IMR-90 (cell line): Measurements from ENCODE around the gene NKTR. TPM values are rescaled to one million over a fixed set of nuclear protein-coding genes. Genes with fewer than 3 reads are reported as not detected.
A peak's percentile ranks its signal among the peaks of the same experiment; 100 is the strongest.

Source experiments
- ATAC-seq: fragments of 200-7000 bp; cut with Tn5 transposase; 2 replicates; pipeline ENCODE4 v1.9.1; 2020; ENCODE audit warnings: low read depth, mild to moderate bottlenecking, moderate library complexity
- BruUV-seq: library from RNA; stranded (reverse); fragments of 400-500 nt; replicated peaks from 2 replicates; lab custom pipeline; 2021; lab: Mats Ljungman, UMichigan
- CTCF ChIA-PET: fragments of 300-600 bp; formaldehyde crosslinking; extraction: SDS; loops from one replicate; lab custom pipeline; 2021; ENCODE audit warnings: antibody characterized with exemption; lab: Yijun Ruan, JAX
- POLR2A ChIA-PET: fragments of 300-600 bp; sonication (Branson Sonifier 250); formaldehyde crosslinking; loops from one replicate; lab custom pipeline; 2022; ENCODE audit warnings: antibody characterized with exemption; ENCODE audit not compliant: unreplicated experiment; lab: Charles Lee
- DNase-seq: peaks from one replicate; pipeline ENCODE4 v3.0.0; 2013
- H2AFZ ChIP-seq: replicated peaks from 2 replicates; pipeline ENCODE3; 2013; ENCODE audit warnings: low read length, mild to moderate bottlenecking; ENCODE audit not compliant: poor library complexity
- H2AK5ac ChIP-seq: 2 replicates; pipeline ENCODE4 v1.6.1; 2013; ENCODE audit warnings: low read depth, low read length, inconsistent platforms
- H2AK9ac ChIP-seq: replicated peaks from 2 replicates; pipeline ENCODE3; 2013; ENCODE audit warnings: mild to moderate bottlenecking, low read depth, low read length, moderate library complexity; ENCODE audit not compliant: poor library complexity
- H2BK120ac ChIP-seq: 2 replicates; pipeline ENCODE4 v1.6.1; 2013; ENCODE audit warnings: low read depth, low read length, inconsistent platforms
- H2BK15ac ChIP-seq: 3 replicates; pipeline ENCODE4 v1.6.1; 2013; ENCODE audit warnings: low read depth, low read length, inconsistent platforms
- H2BK20ac ChIP-seq: 2 replicates; pipeline ENCODE4 v1.6.1; 2013; ENCODE audit warnings: low read depth, mild to moderate bottlenecking, inconsistent platforms, low read length, moderate library complexity
- H2BK5ac ChIP-seq: 2 replicates; pipeline ENCODE4 v1.6.1; 2013; ENCODE audit warnings: mild to moderate bottlenecking, low read depth, low read length, inconsistent platforms; ENCODE audit not compliant: poor library complexity, severe bottlenecking
- H3K14ac ChIP-seq: replicated peaks from 2 replicates; pipeline ENCODE4 v1.6.1; 2013; ENCODE audit warnings: low read depth, low read length, inconsistent platforms
- H3K18ac ChIP-seq: 2 replicates; pipeline ENCODE4 v1.6.1; 2013; ENCODE audit warnings: low read depth, low read length, control low read depth
- H3K23ac ChIP-seq: 2 replicates; pipeline ENCODE4 v1.6.1; 2013; ENCODE audit warnings: low read depth, low read length, inconsistent platforms
- H3K27ac ChIP-seq: 2 replicates; pipeline ENCODE4 v1.5.1; 2013; ENCODE audit warnings: mild to moderate bottlenecking, control low read depth, low read length; ENCODE audit not compliant: insufficient read depth
- H3K27me3 ChIP-seq: 2 replicates; pipeline ENCODE4 v1.6.1; 2013; ENCODE audit warnings: low read length; ENCODE audit not compliant: control insufficient read depth, insufficient read depth
- H3K36me3 ChIP-seq: 2 replicates; pipeline ENCODE4 v1.6.1; 2013; ENCODE audit warnings: low read length, mixed read lengths; ENCODE audit not compliant: control insufficient read depth, insufficient read depth
- H3K4ac ChIP-seq: 2 replicates; pipeline ENCODE4 v1.6.1; 2013; ENCODE audit warnings: low read depth, low read length, inconsistent platforms
- H3K4me1 ChIP-seq: 2 replicates; pipeline ENCODE4 v1.6.1; 2013; ENCODE audit warnings: low read length, mixed read lengths; ENCODE audit not compliant: control insufficient read depth, insufficient read depth
- H3K4me2 ChIP-seq: 2 replicates; pipeline ENCODE4 v1.6.1; 2013; ENCODE audit warnings: low read depth, mild to moderate bottlenecking, control low read depth, low read length, moderate library complexity
- H3K4me3 ChIP-seq: 2 replicates; pipeline ENCODE4 v1.5.1; 2013; ENCODE audit warnings: low read depth, mild to moderate bottlenecking, control low read depth, low read length, moderate library complexity; ENCODE audit not compliant: insufficient read depth
- H3K56ac ChIP-seq: 2 replicates; pipeline ENCODE4 v1.6.1; 2013; ENCODE audit warnings: low read length, inconsistent platforms; ENCODE audit not compliant: insufficient read depth; ENCODE audit errors: extremely low read depth
- H3K79me1 ChIP-seq, 2 experiments: 2 replicates each; pipeline ENCODE4 v1.6.1; 2013; ENCODE audit warnings: low read length in 2 of 2, inconsistent platforms in 1 of 2, low read depth in 1 of 2
- H3K9ac ChIP-seq: 2 replicates; pipeline ENCODE4 v1.6.1; 2013; ENCODE audit warnings: low read depth, low read length, control low read depth
- H3K9me1 ChIP-seq: 2 replicates; pipeline ENCODE4 v1.6.1; 2013; ENCODE audit warnings: low read length, inconsistent platforms; ENCODE audit not compliant: insufficient read depth
- H3K9me3 ChIP-seq: 2 replicates; pipeline ENCODE4 v1.6.1; 2013; ENCODE audit warnings: low read length; ENCODE audit not compliant: control insufficient read depth, insufficient read depth
- H4K20me1 ChIP-seq: 2 replicates; pipeline ENCODE4 v1.6.1; 2013; ENCODE audit warnings: low read length, inconsistent platforms; ENCODE audit not compliant: insufficient read depth
- H4K5ac ChIP-seq: 2 replicates; pipeline ENCODE4 v1.6.1; 2013; ENCODE audit warnings: mild to moderate bottlenecking, low read depth, low read length, control low read depth
- H4K8ac ChIP-seq, 2 experiments: 2 replicates each; pipeline ENCODE4 v1.6.1; 2013; ENCODE audit warnings: low read depth in 2 of 2, low read length in 2 of 2, control low read depth in 1 of 2, inconsistent platforms in 1 of 2
- H4K91ac ChIP-seq: 2 replicates; pipeline ENCODE4 v1.6.1; 2013; ENCODE audit warnings: low read depth, low read length, inconsistent platforms; ENCODE audit not compliant: insufficient read depth
- BHLHE40 ChIP-seq: fragments of 150-350 bp; IDR thresholded peaks from 2 replicates; pipeline ENCODE4 v1.6.1; 2016; ENCODE audit warnings: mild to moderate bottlenecking, low read depth, low read length
- CTCF ChIP-seq: conservative IDR thresholded peaks from 2 replicates; pipeline ENCODE4 v1.5.1; 2012; ENCODE audit warnings: mild to moderate bottlenecking, low read depth, low read length, improper control_type of control experiment
- ELK1 ChIP-seq: fragments of 150-350 bp; IDR thresholded peaks from 2 replicates; pipeline ENCODE4 v1.6.1; 2016; ENCODE audit warnings: low read depth, mild to moderate bottlenecking, low read length, moderate library complexity, borderline replicate concordance
- MAFK ChIP-seq: IDR thresholded peaks from 2 replicates; pipeline ENCODE4 v1.6.1; 2012; ENCODE audit warnings: low read depth, low read length, improper control_type of control experiment
- MAZ ChIP-seq: IDR thresholded peaks from 2 replicates; pipeline ENCODE4 v1.6.1; 2012; ENCODE audit warnings: low read depth, mild to moderate bottlenecking, low read length, improper control_type of control experiment, moderate library complexity, borderline replicate concordance
- MXI1 ChIP-seq: IDR thresholded peaks from 2 replicates; pipeline ENCODE4 v1.6.1; 2012; ENCODE audit warnings: low read depth, mild to moderate bottlenecking, low read length, moderate library complexity, borderline replicate concordance
- NFE2L2 ChIP-seq: fragments of 150-350 bp; IDR thresholded peaks from 2 replicates; pipeline ENCODE4 v1.6.1; 2016; ENCODE audit warnings: low read depth, mild to moderate bottlenecking, low read length
- RAD21 ChIP-seq: IDR thresholded peaks from 2 replicates; pipeline ENCODE4 v1.6.1; 2012; ENCODE audit warnings: low read length, improper control_type of control experiment
- RCOR1 ChIP-seq: IDR thresholded peaks from 2 replicates; pipeline ENCODE4 v1.6.1; 2012; ENCODE audit warnings: mild to moderate bottlenecking, low read length, improper control_type of control experiment; ENCODE audit not compliant: insufficient replicate concordance
- RFX5 ChIP-seq: IDR thresholded peaks from 2 replicates; pipeline ENCODE4 v1.8.0; 2012; ENCODE audit warnings: low read depth, mild to moderate bottlenecking, low read length, moderate library complexity
- SMC3 ChIP-seq: fragments of 150-350 bp; IDR thresholded peaks from 2 replicates; pipeline ENCODE4 v1.6.1; 2016; ENCODE audit warnings: low read depth, mild to moderate bottlenecking, antibody characterized with exemption, low read length, moderate library complexity
- USF2 ChIP-seq: fragments of 150-350 bp; IDR thresholded peaks from 2 replicates; pipeline ENCODE4 v1.6.1; 2017; ENCODE audit warnings: mild to moderate bottlenecking, antibody characterized with exemption, low read length, low read depth
- WGBS, 2 experiments: methylation state at CpG; one replicate each; pipeline versions ENCODE4 v1.1.5 to v1.1.7; 2013; ENCODE audit warnings: missing lambda C conversion rate in 2 of 2; ENCODE audit not compliant: insufficient read length in 1 of 2; ENCODE audit errors: extremely low coverage in 2 of 2; 5-methylcytosine and 5-hydroxymethylcytosine counted together
- dilution Hi-C: fragments of 300-500 bp; cut with HindIII; formaldehyde crosslinking; loops from one replicate; pipeline ENCODE4 v1.14.3; 2018; ENCODE audit warnings: low sequenced_read_pairs; ENCODE audit not compliant: unreplicated experiment
- in situ Hi-C: fragments of 300-500 bp; cut with MboI; formaldehyde crosslinking; loops from 3 replicates; pipeline ENCODE4 v1.14.3; 2019; ENCODE audit warnings: low sequenced_read_pairs, inconsistent platforms, mixed read lengths
- intact Hi-C: fragments of 100-400 bp; cut with micrococcal nuclease; formaldehyde crosslinking; loops from 2 replicates; pipeline ENCODE4 v1.10.0; 2022
- polyA plus RNA-seq, 3 experiments: library from polyadenylated mRNA; depleted of rRNA; stranded (reverse); fragments of >200 nt; gene quantifications; 2 replicates each; pipeline ENCODE4 v1.2.3, GENCODE V29; 2012; ENCODE audit warnings: low replicate concordance in 1 of 3
- total RNA-seq: library from RNA; depleted of rRNA; stranded (reverse); fragments of >200 nt; gene quantifications from 2 replicates; pipeline ENCODE4 v1.2.3, GENCODE V29; 2012

NKTR gene
- total and polyA plus RNA-seq, 2 of the 4 experiments (the other 2 are of a cell fraction): 24.0 to 30.7 TPM

GRCh38 chr3:42651248-42652091, 51.0 kb downstream of the NKTR start:
- no peaks in the 10 kb centered on the region for H3K9me3 ChIP-seq
- peaks cover 34 to 83% of the 10 kb centered on the region in 2 experiments for H3K79me1 ChIP-seq
- peak overlapping the region; percentile 11; the same call in 1 of the 2 replicates for H3K18ac ChIP-seq
- CTCF ChIA-PET: interaction anchor here (1.0 to 2.0 kb wide), 3 partner anchors 18 to 93 kb away, joined by 4 to 6 read pairs (median 5); no protein-coding TSS in a partner anchor
- peak; percentile 56 for DNase-seq
- dilution Hi-C loops (no loop called here), intact Hi-C loops (loop anchor here (2.0 to 5.0 kb wide), 2 partner anchors 49 to 93 kb away; partner anchors contain the start of gene NKTR), in situ Hi-C loops (no loop called here)
- H2BK20ac ChIP-seq: peak overlapping the region; percentile 2; the same call in 1 of the 2 replicates
- H3K9ac ChIP-seq: no peak overlapping the region
- H3K27ac ChIP-seq: peak overlapping the region; percentile 61
- ATAC-seq: peak; percentile 18
- BruUV-seq: no TSS peak
- H3K14ac ChIP-seq: peak overlapping the region; percentile 71
- peak overlapping the region; percentile 76 for H2AK5ac ChIP-seq
- H2BK5ac ChIP-seq: peak overlapping the region; percentile 77
- peak overlapping the region; percentile 59 for H2AFZ ChIP-seq
- H3K23ac ChIP-seq: peak overlapping the region; percentile 33; the same call in 1 of the 2 replicates
- H4K5ac ChIP-seq: no peak overlapping the region
- peak overlapping the region; percentile 2 to 38; a peak in 2 of 4 replicates for H4K8ac ChIP-seq
- POLR2A ChIA-PET: no interaction called here
- no peaks in the 10 kb centered on the region for H3K27me3 ChIP-seq
- H3K4me3 ChIP-seq: no peak overlapping the region
- H2BK120ac ChIP-seq: peak overlapping the region; percentile 39
- WGBS, 2 experiments: 60% methylated on average over 4 of the region's 9 CpGs; no CpG with 5 or more reads in 1 of the 2 experiments
- peak overlapping the region; percentile 75 for H2AK9ac ChIP-seq
- peak overlapping the region; percentile 66 for H4K91ac ChIP-seq
- H2BK15ac ChIP-seq: peak overlapping the region; percentile 79; the same call in 2 of the 3 replicates
- H3K4ac ChIP-seq: peak overlapping the region; percentile 88
- peaks cover 22% of the 10 kb centered on the region for H4K20me1 ChIP-seq
- peaks cover 35% of the 10 kb centered on the region for H3K4me1 ChIP-seq
- peaks cover 14% of the 10 kb centered on the region for H3K36me3 ChIP-seq
- peak overlapping the region; percentile 80 for H3K4me2 ChIP-seq
- H3K56ac ChIP-seq: peak overlapping the region; percentile 4; the same call in 1 of the 2 replicates
- H3K9me1 ChIP-seq: peaks cover 40% of the 10 kb centered on the region
- TF ChIP-seq SMC3: no peak
- no peak for TF ChIP-seq CTCF
- no peak for TF ChIP-seq RFX5
- no peak for TF ChIP-seq RAD21
- no peak for TF ChIP-seq NFE2L2
- TF ChIP-seq BHLHE40: no peak
- no peak for TF ChIP-seq ELK1
- TF ChIP-seq MXI1: no peak
- no peak for TF ChIP-seq RCOR1
- no peak for TF ChIP-seq MAFK
- no peak for TF ChIP-seq USF2
- no peak for TF ChIP-seq MAZ
